GM23338 (cell line): ENCODE measurements around the gene IFI6. TPM values are rescaled to one million over a fixed set of nuclear protein-coding genes. Genes with fewer than 3 reads are reported as not detected.

Experiments used
- ATAC-seq: fragments of 200-7000 bp; cut with Tn5 transposase; 3 replicates; pipeline ENCODE4 v1.9.1; 2020
- DNase-seq: peaks from one replicate; pipeline ENCODE4 v3.0.0-alpha.2; 2015; ENCODE audit warnings: low spot score
- H2AFZ ChIP-seq: fragments of 200-600 bp; sonication (generic); 2 replicates; pipeline ENCODE4 v1.8.0; 2016; ENCODE audit warnings: antibody characterized with exemption, mild to moderate bottlenecking, moderate library complexity
- H3F3A ChIP-seq: fragments of 200-600 bp; sonication (generic); replicated peaks from 2 replicates; pipeline ENCODE4 v1.8.0; 2017; ENCODE audit warnings: antibody characterized with exemption, mixed run types, low read depth
- H3K27ac ChIP-seq: fragments of 200-600 bp; sonication (generic); 2 replicates; pipeline ENCODE4 v1.6.1; 2016; ENCODE audit warnings: low read depth
- H3K27me3 ChIP-seq: fragments of 200-600 bp; sonication (generic); 2 replicates; pipeline ENCODE4 v1.8.0; 2016; ENCODE audit warnings: mild to moderate bottlenecking, mixed run types, moderate library complexity; ENCODE audit not compliant: insufficient read depth
- H3K36me3 ChIP-seq: fragments of 200-600 bp; sonication (generic); 2 replicates; pipeline ENCODE4 v1.8.0; 2016; ENCODE audit warnings: mild to moderate bottlenecking; ENCODE audit not compliant: insufficient read depth
- H3K4me1 ChIP-seq: fragments of 200-600 bp; sonication (generic); 2 replicates; pipeline ENCODE4 v1.8.0; 2016; ENCODE audit warnings: mild to moderate bottlenecking, moderate library complexity; ENCODE audit not compliant: insufficient read depth
- H3K4me2 ChIP-seq: fragments of 200-600 bp; sonication (generic); 2 replicates; pipeline ENCODE4 v1.7.1; 2017; ENCODE audit warnings: mixed run types
- H3K4me3 ChIP-seq: fragments of 200-600 bp; sonication (generic); 2 replicates; pipeline ENCODE4 v1.6.1; 2016; ENCODE audit warnings: mixed run types
- H3K79me2 ChIP-seq: fragments of 200-600 bp; sonication (generic); replicated peaks from 2 replicates; pipeline ENCODE4 v1.8.0; 2017; ENCODE audit warnings: mild to moderate bottlenecking; ENCODE audit not compliant: insufficient read depth
- H3K9me2 ChIP-seq: fragments of 200-600 bp; sonication (generic); 2 replicates; pipeline ENCODE4 v1.8.0; 2017; ENCODE audit not compliant: insufficient read depth
- H4K20me1 ChIP-seq: fragments of 200-600 bp; sonication (generic); replicated peaks from 2 replicates; pipeline ENCODE4 v1.8.0; 2017; ENCODE audit warnings: mild to moderate bottlenecking; ENCODE audit not compliant: insufficient read depth
- H3K27ac Mint-ChIP-seq: 2 replicates; pipeline ENCODE4 v1.8.0; 2020; ENCODE audit warnings: inconsistent platforms, mild to moderate bottlenecking, moderate library complexity, mixed read lengths
- H3K27me3 Mint-ChIP-seq: 3 replicates; pipeline ENCODE4 v1.8.0; 2022; ENCODE audit warnings: low read depth, mild to moderate bottlenecking, moderate library complexity, mixed read lengths, inconsistent platforms; ENCODE audit not compliant: insufficient read depth, poor library complexity
- H3K36me3 Mint-ChIP-seq: 3 replicates; pipeline ENCODE4 v1.8.0; 2021; ENCODE audit warnings: low read depth, mild to moderate bottlenecking, inconsistent platforms, moderate library complexity, mixed read lengths
- H3K4me1 Mint-ChIP-seq: 3 replicates; pipeline ENCODE4 v1.8.0; 2020; ENCODE audit warnings: mild to moderate bottlenecking, inconsistent platforms, mixed read lengths
- H3K4me3 Mint-ChIP-seq: 3 replicates; pipeline ENCODE4 v1.8.0; 2021; ENCODE audit warnings: moderate library complexity, mild to moderate bottlenecking, inconsistent platforms, mixed read lengths
- H3K9me3 Mint-ChIP-seq: 3 replicates; pipeline ENCODE4 v1.8.0; 2020; ENCODE audit warnings: moderate library complexity, mild to moderate bottlenecking, inconsistent platforms, mixed read lengths
- CREB1 ChIP-seq: fragments of 250-450 bp; sonication (Bioruptor Pico); IDR thresholded peaks from 2 replicates; pipeline ENCODE4 v1.5.0; 2020; ENCODE audit warnings: low read depth, mild to moderate bottlenecking, moderate library complexity
- ETS1 ChIP-seq: IDR thresholded peaks from 2 replicates; pipeline ENCODE4 v1.6.1; 2016; ENCODE audit warnings: antibody characterized with exemption
- EZH2 ChIP-seq: fragments of 200-600 bp; sonication (generic); IDR thresholded peaks from one replicate; pipeline ENCODE4 v1.8.0; 2017; ENCODE audit warnings: antibody characterized with exemption, mild to moderate bottlenecking, low read depth; ENCODE audit not compliant: unreplicated experiment
- EZH2phosphoT487 ChIP-seq: fragments of 200-600 bp; sonication (generic); IDR thresholded peaks from one replicate; pipeline ENCODE4 v1.8.1; 2018; ENCODE audit warnings: antibody characterized with exemption; ENCODE audit not compliant: unreplicated experiment
- JUNB ChIP-seq: IDR thresholded peaks from one replicate; pipeline ENCODE4 v1.6.1; 2016; ENCODE audit warnings: antibody characterized with exemption; ENCODE audit not compliant: unreplicated experiment
- NANOG ChIP-seq: IDR thresholded peaks from 2 replicates; pipeline ENCODE4 v1.6.1; 2016; ENCODE audit warnings: antibody characterized with exemption, borderline replicate concordance
- POLR2AphosphoS5 ChIP-seq: IDR thresholded peaks from 2 replicates; pipeline ENCODE4 v1.6.1; 2016; ENCODE audit warnings: antibody characterized with exemption, low read depth
- STAT1 ChIP-seq: IDR thresholded peaks from one replicate; pipeline ENCODE4 v1.6.1; 2016; ENCODE audit warnings: antibody characterized with exemption; ENCODE audit not compliant: unreplicated experiment
- ZNF114 ChIP-seq: fragments of 250-450 bp; sonication (Bioruptor Pico); IDR thresholded peaks from 2 replicates; pipeline ENCODE4 v1.5.0; 2020; ENCODE audit warnings: mild to moderate bottlenecking, moderate library complexity
- ZNF331 ChIP-seq: fragments of 250-450 bp; sonication (Bioruptor Pico); IDR thresholded peaks from 2 replicates; pipeline ENCODE4 v1.5.0; 2020; ENCODE audit warnings: low read depth, mild to moderate bottlenecking, moderate library complexity
- ZNF462 ChIP-seq: fragments of 250-450 bp; sonication (Bioruptor Pico); IDR thresholded peaks from 2 replicates; pipeline ENCODE4 v1.5.0; 2020; ENCODE audit warnings: mild to moderate bottlenecking, moderate library complexity
- polyA plus RNA-seq: library from polyadenylated mRNA; unstranded; fragments of >200 nt; fragmentation: Nextera tagmentation; extraction: Ambion mirVana; gene quantifications from 2 replicates; pipeline ENCODE4 v1.2.1, GENCODE V29; 2016
- total RNA-seq: library from RNA; depleted of rRNA; stranded (reverse); fragments of >200 nt; shearing (Covaris generic); gene quantifications from 2 replicates; pipeline ENCODE4 v1.2.3, GENCODE V29; 2014
- TF ChIP-seq, protein P1 (sequence below): IDR thresholded peaks from one replicate; pipeline ENCODE4 v1.6.1; 2018; ENCODE audit warnings: antibody characterized with exemption; ENCODE audit not compliant: unreplicated experiment
- TF ChIP-seq, protein P2 (sequence below), 2 experiments: fragments of 200-600 bp in 1 of 2; sonication (generic) in 1 of 2; conservative IDR thresholded peaks; 2 replicates each; pipeline versions ENCODE4 v1.5.1 to v1.6.1; 2016 to 2017; ENCODE audit warnings: antibody characterized with exemption in 2 of 2, low read depth in 2 of 2, mild to moderate bottlenecking in 2 of 2, moderate library complexity in 1 of 2

Gene IFI6
- total and polyA plus RNA-seq, 2 experiments from 2014 or later, result 6.3 to 16.0 TPM

DNA sequence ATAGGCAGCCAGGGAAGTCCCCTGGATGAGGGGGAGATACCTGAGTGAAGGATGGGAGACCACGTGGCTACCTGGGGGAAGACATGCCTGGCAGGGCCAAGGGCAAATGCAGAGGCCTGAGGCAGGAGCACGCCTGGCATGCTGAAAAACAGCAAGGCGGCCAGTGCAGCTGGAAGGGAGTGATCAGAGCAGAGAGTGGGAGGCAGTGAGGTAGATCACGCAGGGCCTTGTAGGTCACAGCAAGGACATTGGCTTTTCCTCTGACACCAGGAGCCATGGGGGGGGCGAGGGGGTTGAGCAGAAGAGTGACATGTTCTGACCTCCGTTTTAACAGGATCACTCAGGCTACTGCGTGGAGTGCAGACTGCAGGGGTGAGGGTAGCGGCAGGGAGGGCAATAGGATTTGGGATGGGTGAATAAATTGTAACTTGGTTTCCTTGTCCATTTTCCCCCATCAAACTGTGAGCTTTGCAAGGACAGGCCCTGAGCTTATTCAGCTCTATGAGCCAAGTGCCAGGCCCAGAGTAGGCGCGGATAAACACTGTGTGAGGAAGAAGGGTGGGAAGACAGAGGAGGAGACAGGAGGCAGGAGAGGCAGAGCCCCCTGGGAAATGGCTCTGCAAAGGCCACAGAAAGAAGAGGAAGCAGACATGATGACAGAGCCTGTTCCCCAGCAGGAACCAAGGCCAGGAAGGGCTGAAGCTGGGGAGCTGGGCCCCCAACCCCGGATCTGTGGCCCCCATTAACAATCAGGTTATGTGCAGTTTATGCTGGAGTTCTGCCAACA is 16.6 kb downstream of the IFI6 start:
- Mint-ChIP-seq H3K27ac (peak overlapping the region; percentile 65), H3K36me3 (no peaks in the 10 kb centered on the region; the same call in 2 of the 3 replicates), H3K9me3 (no peaks in the 10 kb centered on the region), H3K4me3 (no peak overlapping the region; the same call in 2 of the 3 replicates), H3K27me3 (peaks cover 7% of the 10 kb centered on the region), H3K4me1 (peaks cover 41% of the 10 kb centered on the region)
- Histone ChIP-seq H3K9me2 (no peaks in the 10 kb centered on the region; the same call in 1 of the 2 replicates), H3K27ac (peak overlapping the region; percentile 7), H3K4me1 (peaks cover 29% of the 10 kb centered on the region), H3K36me3 (no peaks in the 10 kb centered on the region), H3K27me3 (peaks cover 8% of the 10 kb centered on the region; the same call in 1 of the 2 replicates), H2AFZ (peak overlapping the region; percentile 73), H3F3A (0 out of 2 replicates have a peak, but pooled peaks cover 17% of the 10 kb centered on the region), H3K4me2 (peak overlapping the region; percentile 48), H3K4me3 (no peak overlapping the region), H3K79me2 (no peaks in the 10 kb centered on the region), H4K20me1 (no peaks in the 10 kb centered on the region)
- peak; percentile 40 for DNase-seq
- TF ChIP-seq EZH2phosphoT487, result no peak
- TF ChIP-seq, protein P1, sequence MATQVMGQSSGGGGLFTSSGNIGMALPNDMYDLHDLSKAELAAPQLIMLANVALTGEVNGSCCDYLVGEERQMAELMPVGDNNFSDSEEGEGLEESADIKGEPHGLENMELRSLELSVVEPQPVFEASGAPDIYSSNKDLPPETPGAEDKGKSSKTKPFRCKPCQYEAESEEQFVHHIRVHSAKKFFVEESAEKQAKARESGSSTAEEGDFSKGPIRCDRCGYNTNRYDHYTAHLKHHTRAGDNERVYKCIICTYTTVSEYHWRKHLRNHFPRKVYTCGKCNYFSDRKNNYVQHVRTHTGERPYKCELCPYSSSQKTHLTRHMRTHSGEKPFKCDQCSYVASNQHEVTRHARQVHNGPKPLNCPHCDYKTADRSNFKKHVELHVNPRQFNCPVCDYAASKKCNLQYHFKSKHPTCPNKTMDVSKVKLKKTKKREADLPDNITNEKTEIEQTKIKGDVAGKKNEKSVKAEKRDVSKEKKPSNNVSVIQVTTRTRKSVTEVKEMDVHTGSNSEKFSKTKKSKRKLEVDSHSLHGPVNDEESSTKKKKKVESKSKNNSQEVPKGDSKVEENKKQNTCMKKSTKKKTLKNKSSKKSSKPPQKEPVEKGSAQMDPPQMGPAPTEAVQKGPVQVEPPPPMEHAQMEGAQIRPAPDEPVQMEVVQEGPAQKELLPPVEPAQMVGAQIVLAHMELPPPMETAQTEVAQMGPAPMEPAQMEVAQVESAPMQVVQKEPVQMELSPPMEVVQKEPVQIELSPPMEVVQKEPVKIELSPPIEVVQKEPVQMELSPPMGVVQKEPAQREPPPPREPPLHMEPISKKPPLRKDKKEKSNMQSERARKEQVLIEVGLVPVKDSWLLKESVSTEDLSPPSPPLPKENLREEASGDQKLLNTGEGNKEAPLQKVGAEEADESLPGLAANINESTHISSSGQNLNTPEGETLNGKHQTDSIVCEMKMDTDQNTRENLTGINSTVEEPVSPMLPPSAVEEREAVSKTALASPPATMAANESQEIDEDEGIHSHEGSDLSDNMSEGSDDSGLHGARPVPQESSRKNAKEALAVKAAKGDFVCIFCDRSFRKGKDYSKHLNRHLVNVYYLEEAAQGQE, result no peak
- no peak for TF ChIP-seq STAT1
- TF ChIP-seq NANOG, result no peak
- no peak for TF ChIP-seq ETS1
- TF ChIP-seq EZH2, result no peak
- no peak for TF ChIP-seq POLR2AphosphoS5
- no peak for TF ChIP-seq CREB1
- no peak for TF ChIP-seq ZNF114 (CRISPR knock-in tag)
- no peak for TF ChIP-seq ZNF331
- TF ChIP-seq, protein P2, sequence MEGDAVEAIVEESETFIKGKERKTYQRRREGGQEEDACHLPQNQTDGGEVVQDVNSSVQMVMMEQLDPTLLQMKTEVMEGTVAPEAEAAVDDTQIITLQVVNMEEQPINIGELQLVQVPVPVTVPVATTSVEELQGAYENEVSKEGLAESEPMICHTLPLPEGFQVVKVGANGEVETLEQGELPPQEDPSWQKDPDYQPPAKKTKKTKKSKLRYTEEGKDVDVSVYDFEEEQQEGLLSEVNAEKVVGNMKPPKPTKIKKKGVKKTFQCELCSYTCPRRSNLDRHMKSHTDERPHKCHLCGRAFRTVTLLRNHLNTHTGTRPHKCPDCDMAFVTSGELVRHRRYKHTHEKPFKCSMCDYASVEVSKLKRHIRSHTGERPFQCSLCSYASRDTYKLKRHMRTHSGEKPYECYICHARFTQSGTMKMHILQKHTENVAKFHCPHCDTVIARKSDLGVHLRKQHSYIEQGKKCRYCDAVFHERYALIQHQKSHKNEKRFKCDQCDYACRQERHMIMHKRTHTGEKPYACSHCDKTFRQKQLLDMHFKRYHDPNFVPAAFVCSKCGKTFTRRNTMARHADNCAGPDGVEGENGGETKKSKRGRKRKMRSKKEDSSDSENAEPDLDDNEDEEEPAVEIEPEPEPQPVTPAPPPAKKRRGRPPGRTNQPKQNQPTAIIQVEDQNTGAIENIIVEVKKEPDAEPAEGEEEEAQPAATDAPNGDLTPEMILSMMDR (conservative IDR thresholded peaks at IDR 0.05; ENCODE audit: low read depth in 2 of 2), result no peak
- TF ChIP-seq JUNB, result no peak
- no peak for TF ChIP-seq ZNF462 (CRISPR knock-in tag)
- ATAC-seq, result no peak
